K562 (cell line): ENCODE data around the gene LILRB3. TPM values are rescaled to one million over a fixed set of nuclear protein-coding genes. Genes with fewer than 3 reads are reported as not detected.

ENCODE experiments used
- FOXO4 ChIP-seq: fragments of 450-650 bp; formaldehyde crosslinking; IDR thresholded peaks from 2 replicates; pipeline ENCODE4 v1.4.0; 2020; ENCODE audit warnings: mild to moderate bottlenecking, moderate library complexity
- MYNN ChIP-seq, 2 experiments: sonication (generic); formaldehyde crosslinking in 1 of 2; IDR thresholded peaks; 2 replicates each; pipeline versions ENCODE4 v1.5.0 to v1.6.1; 2016 to 2020; ENCODE audit warnings: antibody characterized with exemption in 1 of 2, missing genetic modification reagents in 1 of 2
- PTTG1 ChIP-seq: fragments of 450-650 bp; IDR thresholded peaks from 2 replicates; pipeline ENCODE4 v1.6.1; 2016; ENCODE audit warnings: low read depth, mild to moderate bottlenecking, missing genetic modification characterization, missing compliant biosample characterization
- TEAD1 ChIP-seq, 2 experiments: fragments of 450-650 bp in 1 of 2; sonication (generic) in 1 of 2; formaldehyde crosslinking; IDR thresholded peaks; 2 replicates each; pipeline versions ENCODE4 v1.4.0 to v1.8.0; 2020 to 2022; ENCODE audit warnings: mild to moderate bottlenecking in 2 of 2, missing genetic modification reagents in 1 of 2
- TFAP4 ChIP-seq: sonication (generic); formaldehyde crosslinking; IDR thresholded peaks from 2 replicates; pipeline ENCODE4 v1.8.0; 2022; ENCODE audit warnings: missing genetic modification reagents, mild to moderate bottlenecking, moderate library complexity, borderline replicate concordance
- ZNF384 ChIP-seq: IDR thresholded peaks from 2 replicates; pipeline ENCODE4 v1.6.1; 2012; ENCODE audit warnings: low read depth, low read length, improper control_type of control experiment
- polyA plus RNA-seq, 8 experiments: library from polyadenylated mRNA; depleted of rRNA in 4 of 8; stranded (reverse) in 5 of 8; unstranded in 3 of 8; fragments of >200 nt; fragmentation: Nextera tagmentation in 2 of 8; fragmentation: Illumina TruSeq in 1 of 8; extraction: Ambion mirVana in 2 of 8; extraction: Trizol in 1 of 8; gene quantifications; 2 replicates each; pipeline versions ENCODE4 v1.2.1 to v1.2.3, GENCODE V29; 2011 to 2014; ENCODE audit warnings: inconsistent platforms in 1 of 8, missing spikeins in 1 of 8
- total RNA-seq, 7 experiments: library from RNA; depleted of rRNA in 6 of 7; stranded (reverse); fragments of >200 nt in 6 of 7; fragmentation: Illumina TruSeq in 2 of 7; extraction: Trizol in 2 of 7; gene quantifications; 2 replicates each; pipeline versions ENCODE4 v1.2.1 to v1.2.3, GENCODE V29; 2011 to 2021; ENCODE audit warnings: low replicate concordance in 1 of 7
- TF ChIP-seq, protein P1 (sequence below): fragments of 200-600 bp; sonication (generic); IDR thresholded peaks from one replicate; pipeline ENCODE4 v1.6.1; 2012; ENCODE audit warnings: mild to moderate bottlenecking, low read depth, low read length, inconsistent platforms
- TF ChIP-seq, protein P2 (sequence below), 3 experiments: fragments of 200-800 bp in 1 of 3; fragments of 250-450 bp in 1 of 3; fragments of 450-650 bp in 1 of 3; sonication (Bioruptor Pico) in 1 of 3; sonication (Bioruptor generic) in 1 of 3; formaldehyde crosslinking in 1 of 3; IDR thresholded peaks; 2 replicates each; pipeline versions ENCODE4 v1.6.1 to v1.8.0; 2016 to 2022; ENCODE audit warnings: mild to moderate bottlenecking in 2 of 3, missing genetic modification characterization in 2 of 3, missing compliant biosample characterization in 1 of 3, moderate library complexity in 1 of 3

LILRB3 gene
- total and polyA plus RNA-seq, 9 of the 15 experiments (the other 6 are each of a cell fraction or from before 2014, with no cell fraction given): 0.01 to 0.09 TPM; not detected in 7

DNA sequence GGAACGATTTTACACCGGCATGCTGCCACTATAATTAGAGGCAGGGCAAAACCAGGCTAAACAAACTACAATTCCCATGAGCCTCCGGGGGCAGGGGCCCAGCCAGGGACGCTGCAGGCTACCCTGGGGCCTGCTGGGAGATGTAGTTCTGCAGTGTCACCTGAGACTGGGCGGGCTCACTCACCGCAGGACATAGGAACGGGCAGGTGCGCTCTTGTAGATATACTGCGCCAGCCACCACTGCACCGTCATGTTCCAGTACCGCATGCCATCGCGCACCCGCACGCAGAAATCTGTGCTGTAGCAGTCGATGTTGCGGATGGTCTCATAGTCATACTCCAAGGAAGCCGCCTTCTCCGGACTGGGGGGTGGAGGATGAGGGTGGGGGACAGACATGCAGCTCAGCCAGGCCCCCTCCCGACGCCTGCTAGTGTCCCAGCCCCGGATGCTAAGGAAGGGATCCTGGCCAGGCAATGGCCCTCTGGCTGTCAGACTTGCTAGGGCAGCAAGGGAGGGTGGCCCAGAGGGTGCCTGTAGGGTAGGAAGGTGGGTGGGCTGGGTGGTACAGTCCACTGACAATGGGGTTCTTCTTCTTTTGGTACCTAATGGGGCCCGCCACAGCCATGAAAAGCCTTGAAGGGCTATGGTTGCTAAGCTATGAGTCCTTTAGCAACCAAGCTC is 44.1 kb downstream of the LILRB3 start (continued):
- TF ChIP-seq, protein P1, sequence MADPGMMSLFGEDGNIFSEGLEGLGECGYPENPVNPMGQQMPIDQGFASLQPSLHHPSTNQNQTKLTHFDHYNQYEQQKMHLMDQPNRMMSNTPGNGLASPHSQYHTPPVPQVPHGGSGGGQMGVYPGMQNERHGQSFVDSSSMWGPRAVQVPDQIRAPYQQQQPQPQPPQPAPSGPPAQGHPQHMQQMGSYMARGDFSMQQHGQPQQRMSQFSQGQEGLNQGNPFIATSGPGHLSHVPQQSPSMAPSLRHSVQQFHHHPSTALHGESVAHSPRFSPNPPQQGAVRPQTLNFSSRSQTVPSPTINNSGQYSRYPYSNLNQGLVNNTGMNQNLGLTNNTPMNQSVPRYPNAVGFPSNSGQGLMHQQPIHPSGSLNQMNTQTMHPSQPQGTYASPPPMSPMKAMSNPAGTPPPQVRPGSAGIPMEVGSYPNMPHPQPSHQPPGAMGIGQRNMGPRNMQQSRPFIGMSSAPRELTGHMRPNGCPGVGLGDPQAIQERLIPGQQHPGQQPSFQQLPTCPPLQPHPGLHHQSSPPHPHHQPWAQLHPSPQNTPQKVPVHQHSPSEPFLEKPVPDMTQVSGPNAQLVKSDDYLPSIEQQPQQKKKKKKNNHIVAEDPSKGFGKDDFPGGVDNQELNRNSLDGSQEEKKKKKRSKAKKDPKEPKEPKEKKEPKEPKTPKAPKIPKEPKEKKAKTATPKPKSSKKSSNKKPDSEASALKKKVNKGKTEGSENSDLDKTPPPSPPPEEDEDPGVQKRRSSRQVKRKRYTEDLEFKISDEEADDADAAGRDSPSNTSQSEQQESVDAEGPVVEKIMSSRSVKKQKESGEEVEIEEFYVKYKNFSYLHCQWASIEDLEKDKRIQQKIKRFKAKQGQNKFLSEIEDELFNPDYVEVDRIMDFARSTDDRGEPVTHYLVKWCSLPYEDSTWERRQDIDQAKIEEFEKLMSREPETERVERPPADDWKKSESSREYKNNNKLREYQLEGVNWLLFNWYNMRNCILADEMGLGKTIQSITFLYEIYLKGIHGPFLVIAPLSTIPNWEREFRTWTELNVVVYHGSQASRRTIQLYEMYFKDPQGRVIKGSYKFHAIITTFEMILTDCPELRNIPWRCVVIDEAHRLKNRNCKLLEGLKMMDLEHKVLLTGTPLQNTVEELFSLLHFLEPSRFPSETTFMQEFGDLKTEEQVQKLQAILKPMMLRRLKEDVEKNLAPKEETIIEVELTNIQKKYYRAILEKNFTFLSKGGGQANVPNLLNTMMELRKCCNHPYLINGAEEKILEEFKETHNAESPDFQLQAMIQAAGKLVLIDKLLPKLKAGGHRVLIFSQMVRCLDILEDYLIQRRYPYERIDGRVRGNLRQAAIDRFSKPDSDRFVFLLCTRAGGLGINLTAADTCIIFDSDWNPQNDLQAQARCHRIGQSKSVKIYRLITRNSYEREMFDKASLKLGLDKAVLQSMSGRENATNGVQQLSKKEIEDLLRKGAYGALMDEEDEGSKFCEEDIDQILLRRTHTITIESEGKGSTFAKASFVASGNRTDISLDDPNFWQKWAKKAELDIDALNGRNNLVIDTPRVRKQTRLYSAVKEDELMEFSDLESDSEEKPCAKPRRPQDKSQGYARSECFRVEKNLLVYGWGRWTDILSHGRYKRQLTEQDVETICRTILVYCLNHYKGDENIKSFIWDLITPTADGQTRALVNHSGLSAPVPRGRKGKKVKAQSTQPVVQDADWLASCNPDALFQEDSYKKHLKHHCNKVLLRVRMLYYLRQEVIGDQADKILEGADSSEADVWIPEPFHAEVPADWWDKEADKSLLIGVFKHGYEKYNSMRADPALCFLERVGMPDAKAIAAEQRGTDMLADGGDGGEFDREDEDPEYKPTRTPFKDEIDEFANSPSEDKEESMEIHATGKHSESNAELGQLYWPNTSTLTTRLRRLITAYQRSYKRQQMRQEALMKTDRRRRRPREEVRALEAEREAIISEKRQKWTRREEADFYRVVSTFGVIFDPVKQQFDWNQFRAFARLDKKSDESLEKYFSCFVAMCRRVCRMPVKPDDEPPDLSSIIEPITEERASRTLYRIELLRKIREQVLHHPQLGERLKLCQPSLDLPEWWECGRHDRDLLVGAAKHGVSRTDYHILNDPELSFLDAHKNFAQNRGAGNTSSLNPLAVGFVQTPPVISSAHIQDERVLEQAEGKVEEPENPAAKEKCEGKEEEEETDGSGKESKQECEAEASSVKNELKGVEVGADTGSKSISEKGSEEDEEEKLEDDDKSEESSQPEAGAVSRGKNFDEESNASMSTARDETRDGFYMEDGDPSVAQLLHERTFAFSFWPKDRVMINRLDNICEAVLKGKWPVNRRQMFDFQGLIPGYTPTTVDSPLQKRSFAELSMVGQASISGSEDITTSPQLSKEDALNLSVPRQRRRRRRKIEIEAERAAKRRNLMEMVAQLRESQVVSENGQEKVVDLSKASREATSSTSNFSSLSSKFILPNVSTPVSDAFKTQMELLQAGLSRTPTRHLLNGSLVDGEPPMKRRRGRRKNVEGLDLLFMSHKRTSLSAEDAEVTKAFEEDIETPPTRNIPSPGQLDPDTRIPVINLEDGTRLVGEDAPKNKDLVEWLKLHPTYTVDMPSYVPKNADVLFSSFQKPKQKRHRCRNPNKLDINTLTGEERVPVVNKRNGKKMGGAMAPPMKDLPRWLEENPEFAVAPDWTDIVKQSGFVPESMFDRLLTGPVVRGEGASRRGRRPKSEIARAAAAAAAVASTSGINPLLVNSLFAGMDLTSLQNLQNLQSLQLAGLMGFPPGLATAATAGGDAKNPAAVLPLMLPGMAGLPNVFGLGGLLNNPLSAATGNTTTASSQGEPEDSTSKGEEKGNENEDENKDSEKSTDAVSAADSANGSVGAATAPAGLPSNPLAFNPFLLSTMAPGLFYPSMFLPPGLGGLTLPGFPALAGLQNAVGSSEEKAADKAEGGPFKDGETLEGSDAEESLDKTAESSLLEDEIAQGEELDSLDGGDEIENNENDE: no peak
- TF ChIP-seq TFAP4 (peak; percentile 13; the same call in 1 of the 2 replicates), FOXO4 (CRISPR knock-in tag) (no peak), TEAD1 (CRISPR knock-in tag; IDR thresholded peaks at IDR 0.05) (no peak), PTTG1 (tag) (no peak), MYNN (IDR thresholded peaks at IDR 0.05) (0 out of 2 replicates have a peak, but pooled peaks have one; percentile 14), MYNN (CRISPR knock-in tag; IDR thresholded peaks at IDR 0.05) (no peak), ZNF384 (no peak)
- TF ChIP-seq, protein P2, sequence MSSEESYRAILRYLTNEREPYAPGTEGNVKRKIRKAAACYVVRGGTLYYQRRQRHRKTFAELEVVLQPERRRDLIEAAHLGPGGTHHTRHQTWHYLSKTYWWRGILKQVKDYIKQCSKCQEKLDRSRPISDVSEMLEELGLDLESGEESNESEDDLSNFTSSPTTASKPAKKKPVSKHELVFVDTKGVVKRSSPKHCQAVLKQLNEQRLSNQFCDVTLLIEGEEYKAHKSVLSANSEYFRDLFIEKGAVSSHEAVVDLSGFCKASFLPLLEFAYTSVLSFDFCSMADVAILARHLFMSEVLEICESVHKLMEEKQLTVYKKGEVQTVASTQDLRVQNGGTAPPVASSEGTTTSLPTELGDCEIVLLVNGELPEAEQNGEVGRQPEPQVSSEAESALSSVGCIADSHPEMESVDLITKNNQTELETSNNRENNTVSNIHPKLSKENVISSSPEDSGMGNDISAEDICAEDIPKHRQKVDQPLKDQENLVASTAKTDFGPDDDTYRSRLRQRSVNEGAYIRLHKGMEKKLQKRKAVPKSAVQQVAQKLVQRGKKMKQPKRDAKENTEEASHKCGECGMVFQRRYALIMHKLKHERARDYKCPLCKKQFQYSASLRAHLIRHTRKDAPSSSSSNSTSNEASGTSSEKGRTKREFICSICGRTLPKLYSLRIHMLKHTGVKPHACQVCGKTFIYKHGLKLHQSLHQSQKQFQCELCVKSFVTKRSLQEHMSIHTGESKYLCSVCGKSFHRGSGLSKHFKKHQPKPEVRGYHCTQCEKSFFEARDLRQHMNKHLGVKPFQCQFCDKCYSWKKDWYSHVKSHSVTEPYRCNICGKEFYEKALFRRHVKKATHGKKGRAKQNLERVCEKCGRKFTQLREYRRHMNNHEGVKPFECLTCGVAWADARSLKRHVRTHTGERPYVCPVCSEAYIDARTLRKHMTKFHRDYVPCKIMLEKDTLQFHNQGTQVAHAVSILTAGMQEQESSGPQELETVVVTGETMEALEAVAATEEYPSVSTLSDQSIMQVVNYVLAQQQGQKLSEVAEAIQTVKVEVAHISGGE (CRISPR knock-in tag; IDR thresholded peaks at IDR 0.05): no peak
